SH-SY5Y (cell line): ENCODE measurements around the gene SYN1.

Experiments used
- GATA2 ChIP-seq: IDR thresholded peaks from 2 replicates; pipeline ENCODE4 v1.6.1; 2011; ENCODE audit warnings: mild to moderate bottlenecking, low read depth, low read length
- GATA3 ChIP-seq: IDR thresholded peaks from 2 replicates; pipeline ENCODE4 v1.6.1; 2011; ENCODE audit warnings: low read depth, mild to moderate bottlenecking, low read length, moderate library complexity

GRCh38 chrX:47608130-47608810, 11.4 kb downstream of the SYN1 start:
- no peak for TF ChIP-seq GATA2
- no peak for TF ChIP-seq GATA3
